ENCODE results near the gene SLC37A2.

DNA sequence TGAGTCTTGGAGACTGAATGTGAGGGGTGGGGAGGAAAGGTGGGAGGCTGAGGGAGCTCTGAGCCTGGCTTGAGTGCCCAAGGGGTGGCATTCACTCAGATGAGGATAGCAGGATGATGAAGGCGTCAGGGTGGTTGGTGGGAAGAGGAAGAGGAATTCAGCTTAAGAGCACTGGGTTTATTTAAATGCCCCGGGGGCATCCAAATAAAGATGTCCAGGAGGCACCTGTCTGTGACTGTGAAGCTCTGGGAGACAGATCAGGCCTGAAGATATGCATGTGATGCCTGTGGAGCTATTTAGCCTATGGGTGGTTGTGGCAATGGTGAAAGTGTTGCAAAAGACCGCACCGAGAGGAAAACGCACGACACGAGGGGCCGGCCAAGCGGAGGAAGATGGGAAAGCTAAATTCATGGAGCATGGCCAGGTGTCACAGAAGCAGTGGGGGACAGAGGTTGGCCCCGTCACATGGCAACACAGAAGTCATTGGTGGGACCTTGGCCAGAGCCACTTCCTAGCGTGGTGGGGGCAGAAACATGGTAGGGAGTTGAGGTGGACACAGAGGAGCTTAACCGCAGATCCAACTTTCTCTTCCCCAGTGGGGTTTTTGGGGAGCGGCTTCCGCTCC lies 15.5 kb downstream of the SLC37A2 start:
- TF ChIP-seq POLR2A (IDR thresholded peaks at IDR 0.05; ENCODE audit: low read depth, low read length) = no peak
- TF ChIP-seq SMC3 (IDR thresholded peaks at IDR 0.05; ENCODE audit: low read depth, low read length) = no peak
- TF ChIP-seq, protein P1, sequence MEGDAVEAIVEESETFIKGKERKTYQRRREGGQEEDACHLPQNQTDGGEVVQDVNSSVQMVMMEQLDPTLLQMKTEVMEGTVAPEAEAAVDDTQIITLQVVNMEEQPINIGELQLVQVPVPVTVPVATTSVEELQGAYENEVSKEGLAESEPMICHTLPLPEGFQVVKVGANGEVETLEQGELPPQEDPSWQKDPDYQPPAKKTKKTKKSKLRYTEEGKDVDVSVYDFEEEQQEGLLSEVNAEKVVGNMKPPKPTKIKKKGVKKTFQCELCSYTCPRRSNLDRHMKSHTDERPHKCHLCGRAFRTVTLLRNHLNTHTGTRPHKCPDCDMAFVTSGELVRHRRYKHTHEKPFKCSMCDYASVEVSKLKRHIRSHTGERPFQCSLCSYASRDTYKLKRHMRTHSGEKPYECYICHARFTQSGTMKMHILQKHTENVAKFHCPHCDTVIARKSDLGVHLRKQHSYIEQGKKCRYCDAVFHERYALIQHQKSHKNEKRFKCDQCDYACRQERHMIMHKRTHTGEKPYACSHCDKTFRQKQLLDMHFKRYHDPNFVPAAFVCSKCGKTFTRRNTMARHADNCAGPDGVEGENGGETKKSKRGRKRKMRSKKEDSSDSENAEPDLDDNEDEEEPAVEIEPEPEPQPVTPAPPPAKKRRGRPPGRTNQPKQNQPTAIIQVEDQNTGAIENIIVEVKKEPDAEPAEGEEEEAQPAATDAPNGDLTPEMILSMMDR (conservative IDR thresholded peaks at IDR 0.05; ENCODE audit: low read depth, low read length) = no peak
- TF ChIP-seq NFE2L2 (IDR thresholded peaks at IDR 0.05; ENCODE audit: low read depth, low read length) = no peak
- TF ChIP-seq MXI1 (IDR thresholded peaks at IDR 0.05; ENCODE audit: borderline replicate concordance, low read depth, low read length) = no peak
- no peak for TF ChIP-seq MAFK (IDR thresholded peaks at IDR 0.05; ENCODE audit: low read depth, low read length)
- TF ChIP-seq RCOR1 (IDR thresholded peaks at IDR 0.05; ENCODE audit: insufficient replicate concordance, low read length) = no peak
- no peak for TF ChIP-seq FOS (IDR thresholded peaks at IDR 0.05; ENCODE audit: low read depth, low read length)
- TF ChIP-seq, protein P2, sequence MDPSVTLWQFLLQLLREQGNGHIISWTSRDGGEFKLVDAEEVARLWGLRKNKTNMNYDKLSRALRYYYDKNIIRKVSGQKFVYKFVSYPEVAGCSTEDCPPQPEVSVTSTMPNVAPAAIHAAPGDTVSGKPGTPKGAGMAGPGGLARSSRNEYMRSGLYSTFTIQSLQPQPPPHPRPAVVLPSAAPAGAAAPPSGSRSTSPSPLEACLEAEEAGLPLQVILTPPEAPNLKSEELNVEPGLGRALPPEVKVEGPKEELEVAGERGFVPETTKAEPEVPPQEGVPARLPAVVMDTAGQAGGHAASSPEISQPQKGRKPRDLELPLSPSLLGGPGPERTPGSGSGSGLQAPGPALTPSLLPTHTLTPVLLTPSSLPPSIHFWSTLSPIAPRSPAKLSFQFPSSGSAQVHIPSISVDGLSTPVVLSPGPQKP (IDR thresholded peaks at IDR 0.05; ENCODE audit: borderline replicate concordance, low read depth, low read length) = no peak
- TF ChIP-seq RAD21 (IDR thresholded peaks at IDR 0.05; ENCODE audit: low read length) = no peak
- TF ChIP-seq RFX5 (IDR thresholded peaks at IDR 0.05; ENCODE audit: low read depth, low read length) = no peak

Data from IMR-90 (cell line).